ENCODE data around the gene ARHGEF25. TPM values are rescaled to one million over a fixed set of nuclear protein-coding genes. Genes with fewer than 3 reads are reported as not detected.

Gene ARHGEF25
- total and polyA plus RNA-seq, 2 of the 4 experiments (the other 2 are of a cell fraction), result 6.3 to 17.9 TPM

GRCh38 chr12:57619434-57620244 is 8.4 kb downstream of the ARHGEF25 start:
- ChIA-PET POLR2A (ENCODE audit: unreplicated experiment) (no interaction called here), CTCF (interaction anchor here (1.9 to 2.1 kb wide), 2 partner anchors 13 to 36 kb away, joined by 4 to 6 read pairs; partner anchors contain the start of gene B4GALNT1)
- peaks cover 4% of the 10 kb centered on the region; the same call in 1 of the 2 replicates for H4K20me1 ChIP-seq (ENCODE audit: insufficient read depth, low read length)
- H2AK5ac ChIP-seq (ENCODE audit: low read depth, low read length), result no peak overlapping the region
- BruUV-seq (replicated peaks), result no TSS peak
- H4K91ac ChIP-seq (ENCODE audit: insufficient read depth, low read depth, low read length), result no peak overlapping the region
- H3K27ac ChIP-seq (ENCODE audit: insufficient read depth, low read length), result no peak overlapping the region
- DNase-seq (no peak), ATAC-seq (ENCODE audit: low read depth) (no peak)
- no peaks in the 10 kb centered on the region for H3K9me1 ChIP-seq (ENCODE audit: insufficient read depth, low read length)
- H3K9ac ChIP-seq (ENCODE audit: low read depth, low read length), result no peak overlapping the region
- H2BK5ac ChIP-seq (ENCODE audit: low read depth, low read length, poor library complexity, severe bottlenecking), result no peak overlapping the region
- no peak overlapping the region for H4K5ac ChIP-seq (ENCODE audit: low read depth, low read length)
- H3K56ac ChIP-seq (ENCODE audit: extremely low read depth, insufficient read depth, low read length), result no peak overlapping the region
- H3K23ac ChIP-seq (ENCODE audit: low read depth, low read length), result no peak overlapping the region; the same call in 1 of the 2 replicates
- no peak overlapping the region for H2BK15ac ChIP-seq (ENCODE audit: low read depth, low read length)
- dilution Hi-C loops (cut with HindIII; ENCODE audit: low sequenced_read_pairs, unreplicated experiment) (no loop called here), intact Hi-C loops (cut with micrococcal nuclease) (loop anchor here (5.0 kb wide), 1 partner anchor 157 kb away; no protein-coding TSS in a partner anchor), in situ Hi-C loops (cut with MboI; ENCODE audit: low sequenced_read_pairs) (loop anchor here (5.0 kb wide), 1 partner anchor 37 kb away; no protein-coding TSS in a partner anchor)
- H3K36me3 ChIP-seq (ENCODE audit: control insufficient read depth, insufficient read depth, low read length), result peaks cover 23% of the 10 kb centered on the region
- H2BK120ac ChIP-seq (ENCODE audit: low read depth, low read length), result no peak overlapping the region
- no peak overlapping the region for H2AK9ac ChIP-seq (replicated peaks; ENCODE audit: low read depth, low read length, poor library complexity)
- H2AFZ ChIP-seq (replicated peaks; ENCODE audit: low read length, poor library complexity), result no peak overlapping the region
- 54% methylated on average over 25 of the region's 46 CpGs; no CpG with 5 or more reads in 1 of the 2 experiments for WGBS, 2 experiments (ENCODE audit: extremely low coverage in 2 of 2, insufficient read length in 1 of 2)
- H3K4ac ChIP-seq (ENCODE audit: low read depth, low read length), result no peak overlapping the region
- TF ChIP-seq, protein P1, sequence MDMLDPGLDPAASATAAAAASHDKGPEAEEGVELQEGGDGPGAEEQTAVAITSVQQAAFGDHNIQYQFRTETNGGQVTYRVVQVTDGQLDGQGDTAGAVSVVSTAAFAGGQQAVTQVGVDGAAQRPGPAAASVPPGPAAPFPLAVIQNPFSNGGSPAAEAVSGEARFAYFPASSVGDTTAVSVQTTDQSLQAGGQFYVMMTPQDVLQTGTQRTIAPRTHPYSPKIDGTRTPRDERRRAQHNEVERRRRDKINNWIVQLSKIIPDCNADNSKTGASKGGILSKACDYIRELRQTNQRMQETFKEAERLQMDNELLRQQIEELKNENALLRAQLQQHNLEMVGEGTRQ (IDR thresholded peaks at IDR 0.05; ENCODE audit: low read depth, low read length), result no peak
- TF ChIP-seq SMC3 (IDR thresholded peaks at IDR 0.05; ENCODE audit: low read depth, low read length) (no peak), CHD1 (IDR thresholded peaks at IDR 0.05; ENCODE audit: low read depth, low read length) (no peak), RCOR1 (IDR thresholded peaks at IDR 0.05; ENCODE audit: insufficient replicate concordance, low read length) (no peak), FOS (IDR thresholded peaks at IDR 0.05; ENCODE audit: low read depth, low read length) (no peak), RAD21 (IDR thresholded peaks at IDR 0.05; ENCODE audit: low read length) (no peak), POLR2A (IDR thresholded peaks at IDR 0.05; ENCODE audit: low read depth, low read length) (no peak), NFE2L2 (IDR thresholded peaks at IDR 0.05; ENCODE audit: low read depth, low read length) (no peak), RFX5 (IDR thresholded peaks at IDR 0.05; ENCODE audit: low read depth, low read length) (no peak), MAFK (IDR thresholded peaks at IDR 0.05; ENCODE audit: low read depth, low read length) (no peak)
- TF ChIP-seq, protein P2, sequence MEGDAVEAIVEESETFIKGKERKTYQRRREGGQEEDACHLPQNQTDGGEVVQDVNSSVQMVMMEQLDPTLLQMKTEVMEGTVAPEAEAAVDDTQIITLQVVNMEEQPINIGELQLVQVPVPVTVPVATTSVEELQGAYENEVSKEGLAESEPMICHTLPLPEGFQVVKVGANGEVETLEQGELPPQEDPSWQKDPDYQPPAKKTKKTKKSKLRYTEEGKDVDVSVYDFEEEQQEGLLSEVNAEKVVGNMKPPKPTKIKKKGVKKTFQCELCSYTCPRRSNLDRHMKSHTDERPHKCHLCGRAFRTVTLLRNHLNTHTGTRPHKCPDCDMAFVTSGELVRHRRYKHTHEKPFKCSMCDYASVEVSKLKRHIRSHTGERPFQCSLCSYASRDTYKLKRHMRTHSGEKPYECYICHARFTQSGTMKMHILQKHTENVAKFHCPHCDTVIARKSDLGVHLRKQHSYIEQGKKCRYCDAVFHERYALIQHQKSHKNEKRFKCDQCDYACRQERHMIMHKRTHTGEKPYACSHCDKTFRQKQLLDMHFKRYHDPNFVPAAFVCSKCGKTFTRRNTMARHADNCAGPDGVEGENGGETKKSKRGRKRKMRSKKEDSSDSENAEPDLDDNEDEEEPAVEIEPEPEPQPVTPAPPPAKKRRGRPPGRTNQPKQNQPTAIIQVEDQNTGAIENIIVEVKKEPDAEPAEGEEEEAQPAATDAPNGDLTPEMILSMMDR (conservative IDR thresholded peaks at IDR 0.05; ENCODE audit: low read depth, low read length), result no peak
- no peaks in the 10 kb centered on the region for H3K4me1 ChIP-seq (ENCODE audit: control insufficient read depth, insufficient read depth, low read length)
- no peak overlapping the region for H4K8ac ChIP-seq (ENCODE audit: low read depth in 2 of 2, low read length in 2 of 2)
- H2BK20ac ChIP-seq (ENCODE audit: low read depth, low read length), result no peak overlapping the region
- no peak overlapping the region for H3K18ac ChIP-seq (ENCODE audit: low read depth, low read length)
- peaks cover 41% of the 10 kb centered on the region for H3K27me3 ChIP-seq (ENCODE audit: control insufficient read depth, insufficient read depth, low read length)
- H3K4me3 ChIP-seq (ENCODE audit: insufficient read depth, low read depth, low read length), result no peak overlapping the region
- no peaks in the 10 kb centered on the region for H3K79me1 ChIP-seq (ENCODE audit: low read depth in 1 of 2, low read length in 2 of 2)
- no peak overlapping the region for H3K4me2 ChIP-seq (ENCODE audit: low read depth, low read length)
- no peaks in the 10 kb centered on the region for H3K9me3 ChIP-seq (ENCODE audit: control insufficient read depth, insufficient read depth, low read length)
- no peak overlapping the region for H3K14ac ChIP-seq (replicated peaks; ENCODE audit: low read depth, low read length)

Measured in IMR-90 (cell line).